ENCODE results near the gene NOSIP. TPM values are rescaled to one million over a fixed set of nuclear protein-coding genes. Genes with fewer than 3 reads are reported as not detected.

The NOSIP gene
- total RNA-seq, 1 experiment from 2014 or later = 247 TPM

DNA sequence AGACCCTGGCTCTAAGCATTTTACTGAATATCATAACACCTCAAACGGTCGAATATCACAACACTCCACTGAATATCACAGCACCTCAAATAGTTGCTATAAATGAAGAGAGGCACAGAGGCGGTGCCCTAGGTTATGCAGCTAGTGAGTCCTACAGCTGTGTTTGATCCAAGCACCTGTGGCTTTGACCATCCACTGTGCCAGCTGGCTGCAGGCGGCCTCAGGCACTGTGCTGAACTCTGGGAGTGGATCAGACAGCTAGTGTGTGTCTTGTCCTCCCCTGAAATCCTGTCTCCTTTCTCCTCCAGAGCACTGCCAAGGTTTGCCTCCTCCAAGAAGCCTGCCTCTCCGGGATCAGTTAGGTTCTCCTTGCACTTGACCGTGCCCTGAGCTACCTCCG is 7.3 kb downstream of the NOSIP start:
- no peak for DNase-seq (ENCODE audit: low spot score)

GRCh38 chr19:49570997-49571676 is 9.2 kb downstream of the NOSIP start:
- peak; percentile 43 for DNase-seq (ENCODE audit: low spot score)

- DNase-seq (ENCODE audit: low spot score) = peak; percentile 96
Observed at GRCh38 chr19:49570138-49570856, 10.1 kb downstream of the NOSIP start.

DNA sequence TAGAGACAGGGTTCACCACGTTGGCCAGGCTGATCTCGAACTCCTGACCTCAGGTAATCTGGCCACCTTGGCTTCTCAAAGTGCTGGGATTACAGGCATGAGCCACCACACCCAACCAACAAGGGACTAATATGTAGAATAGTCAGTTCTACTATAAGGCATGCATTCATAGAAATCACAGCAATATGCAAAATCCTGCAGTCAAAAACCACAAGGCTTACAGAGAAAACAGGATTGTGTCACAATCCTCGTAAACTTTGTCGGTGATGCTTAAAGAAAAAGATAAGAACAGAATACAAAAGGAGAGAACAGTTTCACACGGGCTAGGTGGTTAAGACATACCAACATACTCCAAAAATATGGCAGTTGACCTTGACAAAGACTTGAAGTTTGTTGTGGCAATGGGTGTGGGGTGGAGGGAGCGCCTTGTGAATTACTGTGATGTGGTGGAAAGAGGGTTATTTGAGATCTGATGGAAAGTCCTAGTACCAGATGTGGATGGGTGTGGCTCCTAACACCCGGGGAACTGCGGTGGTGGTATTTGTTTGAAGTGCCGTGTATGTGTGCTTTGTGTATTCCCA is 12.4 kb downstream of the NOSIP start:
- no peak for DNase-seq (ENCODE audit: low spot score)

GRCh38 chr19:49566302-49566701 is 14.1 kb downstream of the NOSIP start:
- no peak for DNase-seq (ENCODE audit: low spot score)

DNA sequence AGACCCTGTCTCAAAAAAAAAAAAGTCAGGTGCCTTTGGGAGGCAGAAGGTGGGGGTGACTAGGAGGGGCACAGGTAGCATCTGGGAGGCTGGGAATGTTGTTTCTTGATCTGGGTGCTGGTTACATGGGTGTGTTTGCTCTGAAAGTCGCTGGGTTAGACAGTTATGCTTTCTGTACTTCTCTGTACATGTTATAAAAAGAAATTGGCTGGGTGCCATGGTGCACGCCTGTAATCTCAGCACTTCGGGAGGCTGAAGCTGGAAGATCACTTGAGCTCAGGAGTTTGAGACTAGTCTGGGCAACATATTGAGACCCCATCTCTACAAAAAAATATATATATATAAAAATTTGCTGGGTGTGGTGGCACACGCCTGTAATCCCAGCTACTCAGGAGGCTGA is 15.1 kb downstream of the NOSIP start:
- DNase-seq (ENCODE audit: low spot score) = no peak

DNA sequence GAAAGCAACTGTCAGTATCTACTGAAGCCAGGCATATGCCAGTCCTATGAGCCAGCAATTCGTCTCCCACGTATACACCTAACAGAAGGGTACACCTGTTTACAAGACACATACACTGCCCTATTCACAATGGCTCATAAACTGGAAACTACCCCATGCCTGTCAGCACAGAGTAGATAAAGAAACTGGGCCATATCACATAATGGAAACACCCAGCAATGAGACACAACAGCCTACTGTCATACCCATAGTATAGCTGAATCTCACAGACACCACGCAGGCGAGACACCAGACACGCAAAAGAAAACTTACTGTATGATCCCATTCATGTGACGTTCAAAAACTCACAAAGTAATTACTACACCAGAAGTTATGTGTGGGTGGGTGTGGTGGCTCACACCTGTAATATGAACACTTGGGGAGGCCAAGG is 15.7 kb downstream of the NOSIP start:
- DNase-seq (ENCODE audit: low spot score) = no peak

DNA sequence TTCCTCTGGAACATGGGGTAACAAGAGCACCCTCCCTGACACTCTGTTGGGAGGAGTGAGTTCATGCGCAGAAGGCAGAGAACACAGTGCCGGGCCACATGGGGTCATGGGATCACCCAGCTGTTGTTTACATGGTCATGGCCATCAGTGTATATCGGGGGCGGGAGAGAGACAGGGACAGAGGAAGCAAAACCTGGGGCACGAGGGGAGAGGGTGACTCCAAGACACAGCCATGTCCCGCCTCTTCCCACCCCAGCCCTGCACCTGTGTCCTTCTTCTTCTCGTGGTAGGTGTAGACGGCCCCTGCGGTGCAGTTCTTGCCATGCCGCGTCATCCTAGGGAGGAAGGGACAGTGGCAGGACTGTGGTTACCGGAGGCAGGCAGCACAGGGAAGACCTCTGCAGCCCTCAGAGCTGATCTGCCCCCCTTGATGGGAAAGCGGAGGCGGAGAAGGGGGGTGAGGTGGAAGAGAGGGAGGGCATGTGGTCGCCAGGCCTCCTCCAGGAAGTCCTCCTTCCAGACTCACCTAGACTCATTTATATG is 19.9 kb downstream of the NOSIP start:
- DNase-seq (ENCODE audit: low spot score) = no peak

GRCh38 chr19:49559928-49560327 is 20.4 kb downstream of the NOSIP start:
- no peak for DNase-seq (ENCODE audit: low spot score)

DNA sequence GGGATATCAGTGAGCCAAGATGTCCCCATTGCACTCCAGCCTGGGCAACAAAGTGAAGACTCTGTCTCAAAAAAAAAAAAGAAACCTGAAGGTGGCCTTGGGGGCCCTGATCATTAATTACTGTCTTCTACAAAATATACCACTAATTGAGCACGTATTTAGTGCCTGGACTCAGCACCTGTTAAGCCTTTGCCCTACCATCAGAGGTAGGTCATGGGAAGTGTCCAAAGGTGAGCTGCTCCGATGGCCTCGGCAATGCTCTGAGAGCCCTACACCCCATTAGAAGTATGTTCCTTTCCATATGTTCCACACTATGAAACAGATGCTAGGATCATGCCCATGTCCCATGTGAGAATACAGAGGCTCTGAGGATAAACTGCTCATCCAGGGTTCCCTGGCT is 20.9 kb downstream of the NOSIP start:
- no peak for DNase-seq (ENCODE audit: low spot score)

DNA sequence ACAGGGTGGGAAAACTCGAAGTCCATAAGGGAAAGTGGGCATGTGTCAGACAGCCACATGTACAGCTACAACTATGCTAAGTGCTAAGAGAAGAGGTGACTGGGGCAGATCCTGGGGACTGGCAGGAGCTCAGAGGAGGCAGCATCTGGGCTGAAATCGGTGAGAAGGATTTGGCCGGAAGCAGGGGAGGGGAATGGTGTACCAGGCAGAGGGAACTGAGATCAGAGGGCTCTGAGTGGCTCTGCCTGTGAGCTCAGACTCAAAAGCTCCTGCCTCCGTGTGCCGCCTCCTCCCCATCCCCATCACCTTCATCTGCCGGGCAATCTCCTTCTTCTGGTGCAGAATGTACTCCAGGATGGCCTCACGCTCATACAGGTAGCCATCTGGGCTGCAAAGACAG is 21.8 kb downstream of the NOSIP start:
- DNase-seq (ENCODE audit: low spot score) = no peak

DNA sequence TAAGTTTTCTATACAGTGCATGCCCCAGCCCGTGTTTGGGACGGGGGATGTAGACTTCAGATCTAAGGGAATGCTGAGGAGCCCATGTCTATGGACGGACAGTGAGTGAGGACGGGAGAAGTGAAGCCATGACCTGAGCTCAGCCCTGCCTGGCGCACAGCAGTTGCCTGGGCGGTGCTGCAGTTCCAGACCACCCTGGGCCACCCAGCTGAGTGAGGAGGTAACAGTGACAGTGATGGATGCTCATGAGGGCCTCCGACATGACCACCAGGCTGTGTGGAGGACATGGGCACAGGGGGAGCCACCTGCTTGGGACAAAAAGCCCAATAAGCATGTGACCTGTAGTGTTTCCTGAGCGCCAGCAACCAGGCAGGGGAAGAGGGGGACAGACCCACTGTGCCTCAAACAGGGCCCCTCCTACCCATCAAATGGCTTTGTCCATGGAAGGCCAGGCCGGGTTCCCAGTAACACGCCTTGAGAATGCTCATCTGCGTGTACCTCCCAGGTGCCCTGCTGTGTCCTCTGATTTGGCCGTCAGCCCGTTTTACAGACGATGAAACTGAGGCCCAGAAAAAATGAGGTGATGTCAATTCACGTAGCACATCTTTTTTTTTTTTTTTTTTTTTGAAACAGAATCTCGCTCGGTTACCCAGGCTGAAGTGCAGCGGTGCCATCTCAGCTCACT is 22.6 kb downstream of the NOSIP start:
- no peak for DNase-seq (ENCODE audit: low spot score)

DNA sequence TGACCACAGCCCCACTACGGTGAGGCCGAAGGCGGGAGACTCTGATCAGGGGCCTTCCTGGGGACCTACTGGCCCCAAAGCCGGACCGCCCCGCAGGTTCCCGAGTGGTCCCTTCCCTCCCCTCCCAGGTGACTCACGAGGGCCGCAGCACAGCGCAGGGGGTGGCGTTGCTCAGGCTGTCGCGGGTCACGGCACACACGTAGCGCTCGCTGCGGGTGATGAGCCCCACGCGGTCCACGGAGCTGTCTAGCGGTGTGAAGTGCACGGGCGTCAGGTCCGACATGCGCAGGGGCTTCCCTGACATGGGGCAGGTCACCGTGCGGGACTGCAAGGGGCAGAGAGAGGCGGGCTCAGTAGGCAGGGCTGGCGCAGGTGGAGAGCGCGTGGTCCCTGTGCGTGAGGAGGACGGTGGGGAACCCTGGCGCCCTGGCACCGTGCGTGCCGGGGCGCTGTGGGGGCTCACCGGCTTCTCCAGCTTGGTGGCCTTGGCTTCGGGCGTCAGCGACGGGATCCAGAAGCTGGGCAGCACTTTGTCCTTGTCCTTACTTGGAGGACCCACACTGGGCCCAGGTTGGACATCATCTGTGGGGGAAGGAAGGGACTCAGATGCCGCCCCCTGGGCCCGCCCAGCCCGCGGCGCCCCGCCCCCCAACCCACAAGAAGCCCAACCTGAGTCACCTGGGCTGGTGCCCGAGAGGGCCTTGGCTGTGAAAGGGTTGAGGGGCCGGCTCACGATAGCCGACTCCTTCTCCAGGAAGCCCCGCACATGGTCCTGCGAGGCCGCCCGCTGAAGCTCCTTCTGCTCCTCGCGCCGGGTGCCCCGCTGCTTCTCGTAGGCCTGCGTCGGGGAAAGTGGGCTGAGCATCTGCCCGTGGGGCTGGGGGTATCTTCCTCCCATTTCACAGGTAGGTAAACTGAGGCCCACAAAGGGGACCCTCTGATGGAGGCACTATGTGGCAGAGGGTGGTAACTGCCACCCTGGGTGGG is 23.7 kb downstream of the NOSIP start:
- DNase-seq (ENCODE audit: low spot score) = no peak

DNA sequence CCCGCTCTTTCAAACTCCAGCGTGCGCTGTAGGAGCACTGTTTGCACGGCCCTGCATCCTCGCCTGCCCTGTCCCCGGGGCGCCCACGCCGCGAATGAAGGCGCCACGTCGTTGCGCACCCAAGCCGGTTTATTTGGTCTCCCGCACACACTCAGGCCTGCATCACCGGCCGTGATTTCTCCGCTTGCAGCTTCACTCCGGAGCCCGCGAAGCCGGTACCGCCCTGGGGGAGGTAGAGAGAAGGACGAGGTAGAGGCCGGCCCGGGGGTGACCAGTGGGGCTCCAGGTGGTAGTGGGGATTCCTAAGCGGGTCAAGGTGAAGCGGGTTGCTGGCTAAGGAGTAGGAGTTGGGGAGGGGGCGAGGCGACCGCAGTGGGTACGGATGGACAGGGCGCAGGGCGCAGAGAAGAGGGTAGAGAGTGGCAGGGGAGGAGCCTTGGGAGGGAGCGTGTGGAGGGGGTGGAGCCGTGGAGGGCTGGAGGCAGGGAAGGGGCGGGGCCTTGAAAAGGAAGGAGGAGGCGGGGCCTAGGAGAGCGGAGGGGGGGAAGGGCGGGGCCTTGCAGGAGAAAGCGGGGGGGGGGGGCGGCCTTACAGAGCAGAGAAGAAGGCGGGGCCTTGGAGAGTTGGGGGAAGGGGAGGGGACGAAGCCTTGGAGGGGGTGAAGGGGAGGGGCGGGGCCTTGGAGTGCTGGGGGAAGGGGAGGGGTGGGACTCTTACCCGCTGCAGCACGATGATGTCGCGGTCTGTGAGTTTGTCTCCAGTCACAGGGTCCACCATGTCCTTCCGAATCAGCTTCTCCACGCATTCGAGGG is 24.6 kb downstream of the NOSIP start:
- DNase-seq (ENCODE audit: low spot score) = peak; percentile 46

- no peak for DNase-seq (ENCODE audit: low spot score)
Observed at GRCh38 chr19:49554701-49555181, 25.6 kb downstream of the NOSIP start.

DNA sequence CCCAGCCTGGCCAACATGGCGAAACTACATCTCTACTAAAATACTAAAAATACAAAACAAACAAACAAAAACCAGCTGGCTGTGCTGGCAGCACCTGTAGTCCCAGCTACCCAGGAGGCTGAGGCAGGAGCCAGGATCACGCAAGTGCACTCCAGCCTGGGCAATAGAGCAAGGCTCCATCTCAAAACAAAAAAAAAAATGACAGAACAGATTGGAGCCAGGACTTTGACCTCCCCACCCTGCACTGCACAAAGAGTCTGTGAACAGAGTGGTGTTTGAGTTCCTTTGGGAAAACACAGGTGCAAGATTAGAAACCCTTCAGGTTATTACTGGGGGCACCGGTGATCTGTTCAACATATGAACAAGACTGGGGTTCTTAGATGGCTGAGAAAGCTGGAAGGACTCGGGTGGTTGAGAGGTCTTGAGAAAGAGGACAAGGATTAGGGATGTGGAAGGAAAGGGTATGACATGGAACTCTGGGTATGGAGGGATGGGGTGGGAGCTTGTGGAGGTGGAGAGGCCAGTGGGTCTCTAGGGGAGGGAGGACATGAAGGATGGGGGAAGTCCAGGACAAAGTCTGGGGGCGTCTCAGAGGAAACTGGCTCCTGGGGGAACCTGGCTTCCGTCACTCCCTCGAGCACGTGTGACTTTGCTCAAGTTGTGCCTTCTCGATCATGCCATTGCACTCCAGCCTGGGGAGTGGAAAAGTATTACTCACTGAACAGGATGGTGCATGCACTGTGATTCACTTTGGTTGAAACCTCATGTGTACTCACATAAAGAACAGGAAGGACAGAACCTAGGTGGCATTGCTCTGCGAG is 26.7 kb downstream of the NOSIP start:
- DNase-seq (ENCODE audit: low spot score) = peak; percentile 87

DNA sequence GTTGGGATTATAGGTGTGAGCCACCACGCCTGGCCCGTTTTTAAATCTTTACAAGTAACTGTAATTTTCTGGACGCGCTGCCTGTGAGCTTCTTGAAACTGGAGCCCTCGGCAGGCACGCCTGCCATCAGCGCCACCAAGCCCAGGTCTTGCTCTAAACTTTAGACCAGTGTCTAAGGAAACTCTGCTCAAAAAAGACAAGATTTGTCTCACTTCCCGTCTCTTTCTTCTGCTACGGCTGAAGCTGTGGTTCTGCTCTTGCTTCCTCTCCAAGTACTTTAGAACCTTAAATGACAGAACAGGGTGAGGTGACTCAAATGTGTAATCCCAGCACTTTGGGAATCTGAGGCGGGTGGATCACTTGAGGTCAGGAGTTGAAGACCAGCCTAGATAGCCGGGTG is 27.6 kb downstream of the NOSIP start:
- DNase-seq (ENCODE audit: low spot score) = no peak

DNA sequence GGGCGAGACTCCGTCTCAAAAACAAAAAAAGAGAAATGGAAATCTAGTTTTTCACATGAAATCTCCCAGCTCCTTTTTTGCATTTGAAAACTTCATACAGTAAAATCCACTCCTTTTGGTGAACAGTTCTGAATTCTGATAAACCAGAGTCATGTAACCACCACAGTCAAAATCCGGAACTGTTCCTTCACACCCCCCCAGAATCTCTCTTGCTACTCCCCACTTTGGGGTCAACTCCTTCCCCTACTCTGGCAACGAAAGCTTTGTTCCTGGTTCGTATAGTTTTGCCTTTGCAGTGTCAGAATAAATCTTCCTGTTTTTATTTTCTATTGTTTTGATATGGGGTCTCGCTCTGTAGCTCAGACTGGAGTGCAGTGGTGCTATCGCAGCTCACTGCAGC is 28.8 kb downstream of the NOSIP start:
- DNase-seq (ENCODE audit: low spot score) = no peak

- no peak for DNase-seq (ENCODE audit: low spot score)
Observed at GRCh38 chr19:49549045-49549444, 31.3 kb downstream of the NOSIP start.

All from HT-29 (cell line).